ENCODE data around the gene LCAT. TPM values are rescaled to one million over a fixed set of nuclear protein-coding genes. Genes with fewer than 3 reads are reported as not detected.
A peak's percentile ranks its signal among the peaks of the same experiment; 100 is the strongest.

Gene LCAT
- total RNA-seq, 1 donor from 2014 or later, result 33.8 TPM

GRCh38 chr16:67966549-67967182 is 22.7 kb upstream of the LCAT start:
- Histone ChIP-seq H3K4me1 (peaks cover 65% of the 10 kb centered on the region), H3K9me3 (no peaks in the 10 kb centered on the region), H3K36me3 (peaks cover 19% of the 10 kb centered on the region), H3K4me3 (peak overlapping the region; percentile 94), H3K27ac (peak overlapping the region; percentile 99), H3K27me3 (ENCODE audit: low read depth) (no peaks in the 10 kb centered on the region)
- intact Hi-C loops (cut with DNase I), result no loop called here
- ATAC-seq (peak; percentile 19 to 33), DNase-seq (no peak)
- TF ChIP-seq CTCF (IDR thresholded peaks at IDR 0.05), result no peak

DNA sequence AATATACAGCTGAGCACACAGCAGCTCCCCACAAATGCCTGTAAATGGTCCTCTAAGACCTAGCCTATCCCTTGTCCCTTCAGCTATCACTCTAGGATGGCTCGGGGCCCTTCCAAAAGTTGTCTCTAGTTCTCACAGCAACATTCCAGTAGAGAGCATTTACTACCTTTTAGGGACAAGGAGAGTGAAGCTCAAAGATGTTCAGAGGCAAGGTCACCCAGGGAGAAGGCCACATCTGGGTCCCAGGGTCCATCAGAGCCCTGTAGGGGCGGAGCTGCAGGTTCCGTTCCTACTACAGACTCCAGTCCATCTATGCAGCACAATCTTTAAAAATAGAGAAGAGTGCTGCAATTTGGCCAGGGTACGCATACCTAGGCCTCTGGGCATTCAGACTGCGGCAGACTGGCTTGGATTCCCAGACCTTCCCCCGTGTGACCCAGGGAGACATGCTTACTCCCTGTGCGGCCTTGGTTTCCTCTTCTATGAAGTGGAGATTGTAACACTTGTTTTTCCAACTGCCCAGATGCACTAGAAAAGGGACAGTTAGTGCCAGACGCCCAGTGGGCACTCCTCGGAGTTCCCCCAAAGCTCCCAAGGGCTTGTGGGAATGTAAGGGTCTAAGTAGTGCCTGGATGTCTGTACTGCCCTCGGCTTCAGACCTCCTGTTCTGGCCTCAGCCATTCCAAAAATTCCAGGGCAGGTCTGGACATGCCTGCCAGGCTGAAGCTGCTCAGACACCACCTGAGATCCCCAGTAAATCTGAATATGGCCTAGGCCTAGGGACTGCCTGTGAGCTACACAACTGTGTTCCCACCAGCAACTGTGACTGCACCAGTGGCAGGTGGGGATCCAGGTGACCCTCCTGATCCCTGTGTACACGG is 22.0 kb upstream of the LCAT start:
- no peaks in the 10 kb centered on the region for H3K9me3 ChIP-seq
- no peaks in the 10 kb centered on the region for H3K27me3 ChIP-seq (ENCODE audit: low read depth)
- intact Hi-C loops (cut with DNase I), result no loop called here
- no peak for TF ChIP-seq CTCF (IDR thresholded peaks at IDR 0.05)
- DNase-seq (no peak), ATAC-seq (no peak)
- H3K4me3 ChIP-seq, result peak overlapping the region; percentile 94
- H3K36me3 ChIP-seq, result peaks cover 26% of the 10 kb centered on the region
- peak overlapping the region; percentile 99 for H3K27ac ChIP-seq
- peaks cover 72% of the 10 kb centered on the region for H3K4me1 ChIP-seq

DNA sequence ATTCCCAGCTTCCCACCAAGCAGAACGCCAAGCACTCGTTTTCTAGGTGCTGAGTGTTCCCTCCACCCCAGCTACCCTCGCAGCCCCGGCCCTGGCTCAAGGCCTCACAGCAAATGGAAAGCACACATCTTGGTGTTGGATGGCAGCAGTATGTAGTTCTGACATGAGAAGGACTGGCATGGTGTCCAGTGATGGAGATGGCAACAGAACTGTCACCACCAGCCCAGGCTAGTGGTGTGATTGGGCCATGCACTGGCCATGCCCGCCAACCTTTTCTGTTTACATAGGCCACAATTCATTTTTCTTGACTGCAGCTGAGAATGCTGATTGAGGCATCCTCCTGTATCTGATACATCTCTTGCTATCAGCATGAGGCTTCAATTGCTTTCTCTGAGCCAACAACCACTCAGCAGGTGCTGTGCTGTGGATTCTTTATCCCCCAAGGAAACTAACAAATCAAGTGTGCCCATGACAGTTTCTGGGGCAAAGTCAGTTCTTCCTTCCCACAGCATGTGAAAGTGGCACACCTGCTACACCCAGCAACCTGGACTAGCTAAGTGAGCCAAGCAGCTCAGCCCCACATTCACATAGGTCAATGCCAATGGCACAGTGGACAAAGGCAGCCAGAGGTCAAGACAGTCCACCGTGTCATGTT is 20.7 kb upstream of the LCAT start:
- no peaks in the 10 kb centered on the region for H3K27me3 ChIP-seq (ENCODE audit: low read depth)
- intact Hi-C loops (cut with DNase I), result no loop called here
- peaks cover 85% of the 10 kb centered on the region for H3K4me1 ChIP-seq
- no peak for TF ChIP-seq CTCF (IDR thresholded peaks at IDR 0.05)
- no peak overlapping the region for H3K27ac ChIP-seq
- H3K36me3 ChIP-seq, result peaks cover 39% of the 10 kb centered on the region
- H3K4me3 ChIP-seq, result no peak overlapping the region
- no peaks in the 10 kb centered on the region for H3K9me3 ChIP-seq
- no peak for ATAC-seq
- DNase-seq, result no peak

GRCh38 chr16:67963662-67964321 is 19.9 kb upstream of the LCAT start:
- peaks cover 47% of the 10 kb centered on the region for H3K36me3 ChIP-seq
- TF ChIP-seq CTCF (IDR thresholded peaks at IDR 0.05), result no peak
- no peak for ATAC-seq
- intact Hi-C loops (cut with DNase I), result no loop called here
- DNase-seq, result no peak
- H3K4me1 ChIP-seq, result peaks cover 86% of the 10 kb centered on the region
- H3K27ac ChIP-seq, result peak overlapping the region; percentile 58
- no peak overlapping the region for H3K4me3 ChIP-seq
- H3K9me3 ChIP-seq, result no peaks in the 10 kb centered on the region
- H3K27me3 ChIP-seq (ENCODE audit: low read depth), result no peaks in the 10 kb centered on the region

- intact Hi-C loops (cut with DNase I), result no loop called here
- H3K4me1 ChIP-seq, result peaks cover 90% of the 10 kb centered on the region
- ATAC-seq, result no peak
- DNase-seq, result no peak
- no peaks in the 10 kb centered on the region for H3K9me3 ChIP-seq
- no peaks in the 10 kb centered on the region for H3K27me3 ChIP-seq (ENCODE audit: low read depth)
- peak overlapping the region; percentile 58 for H3K27ac ChIP-seq
- H3K4me3 ChIP-seq, result no peak overlapping the region
- TF ChIP-seq CTCF (IDR thresholded peaks at IDR 0.05), result no peak
- H3K36me3 ChIP-seq, result peaks cover 53% of the 10 kb centered on the region
These were observed 19.4 kb upstream of the LCAT start for GRCh38 chr16:67963292-67963661.
